ENCODE results near the gene DSCAM.

DSCAM gene

GRCh38 chr21:40567501-40567900 is 279.5 kb downstream of the DSCAM start:
- H3K9ac ChIP-seq (ENCODE audit: low read depth in 1 of 2, low read length in 2 of 2), result no peak overlapping the region
- H3K4me3 ChIP-seq (ENCODE audit: low read depth in 1 of 2, low read length in 2 of 2), result no peak overlapping the region
- no peaks in the 10 kb centered on the region for H3K4me1 ChIP-seq (ENCODE audit: control insufficient read depth in 1 of 2, insufficient read depth in 2 of 2, low read length in 2 of 2)
- no peaks in the 10 kb centered on the region for H3K27me3 ChIP-seq (ENCODE audit: control insufficient read depth in 1 of 2, insufficient read depth in 2 of 2, low read length in 2 of 2)
- no peak overlapping the region for H3K27ac ChIP-seq (ENCODE audit: low read depth, low read length)
- no peaks in the 10 kb centered on the region for H3K36me3 ChIP-seq (ENCODE audit: control insufficient read depth in 1 of 2, insufficient read depth in 2 of 2, low read length in 2 of 2)
- no peaks in the 10 kb centered on the region for H3K9me3 ChIP-seq (ENCODE audit: control insufficient read depth in 1 of 2, low read length in 2 of 2)

GRCh38 chr21:40566486-40566885 is 280.5 kb downstream of the DSCAM start:
- H3K9me3 ChIP-seq (ENCODE audit: control insufficient read depth in 1 of 2, low read length in 2 of 2), result no peaks in the 10 kb centered on the region
- no peaks in the 10 kb centered on the region for H3K4me1 ChIP-seq (ENCODE audit: control insufficient read depth in 1 of 2, insufficient read depth in 2 of 2, low read length in 2 of 2)
- no peaks in the 10 kb centered on the region for H3K36me3 ChIP-seq (ENCODE audit: control insufficient read depth in 1 of 2, insufficient read depth in 2 of 2, low read length in 2 of 2)
- no peak overlapping the region for H3K4me3 ChIP-seq (ENCODE audit: low read depth in 1 of 2, low read length in 2 of 2)
- no peak overlapping the region for H3K9ac ChIP-seq (ENCODE audit: low read depth in 1 of 2, low read length in 2 of 2)
- no peaks in the 10 kb centered on the region for H3K27me3 ChIP-seq (ENCODE audit: control insufficient read depth in 1 of 2, insufficient read depth in 2 of 2, low read length in 2 of 2)
- no peak overlapping the region for H3K27ac ChIP-seq (ENCODE audit: low read depth, low read length)

- Histone ChIP-seq H3K36me3 (ENCODE audit: control insufficient read depth in 1 of 2, insufficient read depth in 2 of 2, low read length in 2 of 2) (no peaks in the 10 kb centered on the region), H3K9ac (ENCODE audit: low read depth in 1 of 2, low read length in 2 of 2) (no peak overlapping the region), H3K9me3 (ENCODE audit: control insufficient read depth in 1 of 2, low read length in 2 of 2) (no peaks in the 10 kb centered on the region), H3K4me3 (ENCODE audit: low read depth in 1 of 2, low read length in 2 of 2) (no peak overlapping the region), H3K4me1 (ENCODE audit: control insufficient read depth in 1 of 2, insufficient read depth in 2 of 2, low read length in 2 of 2) (no peaks in the 10 kb centered on the region), H3K27me3 (ENCODE audit: control insufficient read depth in 1 of 2, insufficient read depth in 2 of 2, low read length in 2 of 2) (no peaks in the 10 kb centered on the region), H3K27ac (ENCODE audit: low read depth, low read length) (no peak overlapping the region)
Measured at GRCh38 chr21:40564318-40564717, 282.6 kb downstream of the DSCAM start.

- Histone ChIP-seq H3K9me3 (ENCODE audit: control insufficient read depth in 1 of 2, low read length in 2 of 2) (no peaks in the 10 kb centered on the region), H3K36me3 (ENCODE audit: control insufficient read depth in 1 of 2, insufficient read depth in 2 of 2, low read length in 2 of 2) (no peaks in the 10 kb centered on the region), H3K27me3 (ENCODE audit: control insufficient read depth in 1 of 2, insufficient read depth in 2 of 2, low read length in 2 of 2) (no peaks in the 10 kb centered on the region), H3K4me1 (ENCODE audit: control insufficient read depth in 1 of 2, insufficient read depth in 2 of 2, low read length in 2 of 2) (no peaks in the 10 kb centered on the region), H3K27ac (ENCODE audit: low read depth, low read length) (no peak overlapping the region), H3K4me3 (ENCODE audit: low read depth in 1 of 2, low read length in 2 of 2) (no peak overlapping the region), H3K9ac (ENCODE audit: low read depth in 1 of 2, low read length in 2 of 2) (no peak overlapping the region)
Measured at GRCh38 chr21:40563900-40564299, 283.1 kb downstream of the DSCAM start.

- Histone ChIP-seq H3K9ac (ENCODE audit: low read depth in 1 of 2, low read length in 2 of 2) (no peak overlapping the region), H3K4me1 (ENCODE audit: control insufficient read depth in 1 of 2, insufficient read depth in 2 of 2, low read length in 2 of 2) (no peaks in the 10 kb centered on the region), H3K9me3 (ENCODE audit: control insufficient read depth in 1 of 2, low read length in 2 of 2) (no peaks in the 10 kb centered on the region), H3K36me3 (ENCODE audit: control insufficient read depth in 1 of 2, insufficient read depth in 2 of 2, low read length in 2 of 2) (no peaks in the 10 kb centered on the region), H3K27ac (ENCODE audit: low read depth, low read length) (no peak overlapping the region), H3K4me3 (ENCODE audit: low read depth in 1 of 2, low read length in 2 of 2) (no peak overlapping the region), H3K27me3 (ENCODE audit: control insufficient read depth in 1 of 2, insufficient read depth in 2 of 2, low read length in 2 of 2) (no peaks in the 10 kb centered on the region)
Measured at GRCh38 chr21:40562242-40563002, 284.5 kb downstream of the DSCAM start.

- no peak overlapping the region for H3K27ac ChIP-seq (ENCODE audit: low read depth, low read length)
- no peak overlapping the region for H3K9ac ChIP-seq (ENCODE audit: low read depth in 1 of 2, low read length in 2 of 2)
- H3K9me3 ChIP-seq (ENCODE audit: control insufficient read depth in 1 of 2, low read length in 2 of 2), result no peaks in the 10 kb centered on the region
- H3K27me3 ChIP-seq (ENCODE audit: control insufficient read depth in 1 of 2, insufficient read depth in 2 of 2, low read length in 2 of 2), result no peaks in the 10 kb centered on the region
- H3K4me3 ChIP-seq (ENCODE audit: low read depth in 1 of 2, low read length in 2 of 2), result no peak overlapping the region
- no peaks in the 10 kb centered on the region for H3K4me1 ChIP-seq (ENCODE audit: control insufficient read depth in 1 of 2, insufficient read depth in 2 of 2, low read length in 2 of 2)
- no peaks in the 10 kb centered on the region for H3K36me3 ChIP-seq (ENCODE audit: control insufficient read depth in 1 of 2, insufficient read depth in 2 of 2, low read length in 2 of 2)
Measured at GRCh38 chr21:40556442-40556968, 290.5 kb downstream of the DSCAM start.

- Histone ChIP-seq H3K9ac (ENCODE audit: low read depth in 1 of 2, low read length in 2 of 2) (no peak overlapping the region), H3K36me3 (ENCODE audit: control insufficient read depth in 1 of 2, insufficient read depth in 2 of 2, low read length in 2 of 2) (no peaks in the 10 kb centered on the region), H3K4me1 (ENCODE audit: control insufficient read depth in 1 of 2, insufficient read depth in 2 of 2, low read length in 2 of 2) (no peaks in the 10 kb centered on the region), H3K9me3 (ENCODE audit: control insufficient read depth in 1 of 2, low read length in 2 of 2) (no peaks in the 10 kb centered on the region), H3K27ac (ENCODE audit: low read depth, low read length) (no peak overlapping the region), H3K4me3 (ENCODE audit: low read depth in 1 of 2, low read length in 2 of 2) (no peak overlapping the region), H3K27me3 (ENCODE audit: control insufficient read depth in 1 of 2, insufficient read depth in 2 of 2, low read length in 2 of 2) (no peaks in the 10 kb centered on the region)
Measured at GRCh38 chr21:40555021-40555528, 291.9 kb downstream of the DSCAM start.

- H3K4me3 ChIP-seq (ENCODE audit: low read depth in 1 of 2, low read length in 2 of 2), result no peak overlapping the region
- no peak overlapping the region for H3K9ac ChIP-seq (ENCODE audit: low read depth in 1 of 2, low read length in 2 of 2)
- H3K27me3 ChIP-seq (ENCODE audit: control insufficient read depth in 1 of 2, insufficient read depth in 2 of 2, low read length in 2 of 2), result no peaks in the 10 kb centered on the region
- no peak overlapping the region for H3K27ac ChIP-seq (ENCODE audit: low read depth, low read length)
- no peaks in the 10 kb centered on the region for H3K4me1 ChIP-seq (ENCODE audit: control insufficient read depth in 1 of 2, insufficient read depth in 2 of 2, low read length in 2 of 2)
- no peaks in the 10 kb centered on the region for H3K9me3 ChIP-seq (ENCODE audit: control insufficient read depth in 1 of 2, low read length in 2 of 2)
- H3K36me3 ChIP-seq (ENCODE audit: control insufficient read depth in 1 of 2, insufficient read depth in 2 of 2, low read length in 2 of 2), result no peaks in the 10 kb centered on the region
Measured at GRCh38 chr21:40553781-40554180, 293.2 kb downstream of the DSCAM start.

GRCh38 chr21:40547906-40548513 is 298.9 kb downstream of the DSCAM start:
- no peak overlapping the region for H3K27ac ChIP-seq (ENCODE audit: low read depth, low read length)
- no peak overlapping the region for H3K9ac ChIP-seq (ENCODE audit: low read depth in 1 of 2, low read length in 2 of 2)
- H3K36me3 ChIP-seq (ENCODE audit: control insufficient read depth in 1 of 2, insufficient read depth in 2 of 2, low read length in 2 of 2), result no peaks in the 10 kb centered on the region
- H3K27me3 ChIP-seq (ENCODE audit: control insufficient read depth in 1 of 2, insufficient read depth in 2 of 2, low read length in 2 of 2), result no peaks in the 10 kb centered on the region
- H3K4me3 ChIP-seq (ENCODE audit: low read depth in 1 of 2, low read length in 2 of 2), result no peak overlapping the region
- H3K9me3 ChIP-seq (ENCODE audit: control insufficient read depth in 1 of 2, low read length in 2 of 2), result no peaks in the 10 kb centered on the region
- H3K4me1 ChIP-seq (ENCODE audit: control insufficient read depth in 1 of 2, insufficient read depth in 2 of 2, low read length in 2 of 2), result no peaks in the 10 kb centered on the region

- H3K27ac ChIP-seq (ENCODE audit: low read depth, low read length), result no peak overlapping the region
- H3K36me3 ChIP-seq (ENCODE audit: control insufficient read depth in 1 of 2, insufficient read depth in 2 of 2, low read length in 2 of 2), result no peaks in the 10 kb centered on the region
- no peaks in the 10 kb centered on the region for H3K9me3 ChIP-seq (ENCODE audit: control insufficient read depth in 1 of 2, low read length in 2 of 2)
- H3K9ac ChIP-seq (ENCODE audit: low read depth in 1 of 2, low read length in 2 of 2), result no peak overlapping the region
- no peak overlapping the region for H3K4me3 ChIP-seq (ENCODE audit: low read depth in 1 of 2, low read length in 2 of 2)
- H3K4me1 ChIP-seq (ENCODE audit: control insufficient read depth in 1 of 2, insufficient read depth in 2 of 2, low read length in 2 of 2), result no peaks in the 10 kb centered on the region
- H3K27me3 ChIP-seq (ENCODE audit: control insufficient read depth in 1 of 2, insufficient read depth in 2 of 2, low read length in 2 of 2), result no peaks in the 10 kb centered on the region
Measured at GRCh38 chr21:40546647-40547046, 300.3 kb downstream of the DSCAM start.

Data from duodenal mucosa (tissue), 2 donors.